WTC11 (cell line): Measurements from ENCODE around the gene RGS11. TPM values are rescaled to one million over a fixed set of nuclear protein-coding genes. Genes with fewer than 3 reads are reported as not detected.

Experiments
- ATAC-seq: fragments of 200-7000 bp; cut with Tn5 transposase; 2 replicates; pipeline ENCODE4 v1.10.0; 2021; ENCODE audit warnings: mild to moderate bottlenecking, moderate library complexity
- CTCF ChIA-PET: fragments of 300-600 bp; sonication (Branson Sonifier 250); formaldehyde crosslinking; loops from one replicate; lab custom pipeline; 2021; ENCODE audit warnings: antibody characterized with exemption; lab: Charles Lee
- POLR2A ChIA-PET: fragments of 350-600 bp; sonication (Branson Sonifier 250); formaldehyde crosslinking; loops from one replicate; lab custom pipeline; 2021; ENCODE audit warnings: antibody characterized with exemption; lab: Charles Lee
- DNase-seq: peaks from one replicate; pipeline ENCODE4 v3.0.0; 2021; ENCODE audit warnings: low spot score
- H3K27ac Mint-ChIP-seq: 2 replicates; pipeline ENCODE4 v1.8.0; 2021; ENCODE audit warnings: mixed read lengths
- H3K27me3 Mint-ChIP-seq: 2 replicates; pipeline ENCODE4 v1.8.0; 2021; ENCODE audit warnings: low read depth, mild to moderate bottlenecking, moderate library complexity, mixed read lengths
- H3K36me3 Mint-ChIP-seq: 2 replicates; pipeline ENCODE4 v1.8.0; 2021; ENCODE audit warnings: mixed read lengths
- H3K4me1 Mint-ChIP-seq: 2 replicates; pipeline ENCODE4 v1.8.0; 2022; ENCODE audit warnings: mixed read lengths
- H3K4me3 Mint-ChIP-seq: 2 replicates; pipeline ENCODE4 v1.8.0; 2021; ENCODE audit warnings: mild to moderate bottlenecking, moderate library complexity, mixed read lengths
- H3K9me3 Mint-ChIP-seq: 2 replicates; pipeline ENCODE4 v1.8.0; 2021; ENCODE audit warnings: mixed read lengths
- ERG ChIP-seq: fragments of 250-450 bp; sonication (Bioruptor Pico); IDR thresholded peaks from 2 replicates; pipeline ENCODE4 v1.8.0; 2021; ENCODE audit warnings: mild to moderate bottlenecking
- HMGA2 ChIP-seq: fragments of 250-450 bp; sonication (Bioruptor Pico); IDR thresholded peaks from 2 replicates; pipeline ENCODE4 v1.4.0; 2021; ENCODE audit warnings: mild to moderate bottlenecking, moderate library complexity
- KAT7 ChIP-seq: sonication (generic); formaldehyde crosslinking; IDR thresholded peaks from 2 replicates; pipeline ENCODE4 v1.8.1; 2023; ENCODE audit warnings: missing genetic modification reagents, mild to moderate bottlenecking, borderline replicate concordance
- MXD4 ChIP-seq: fragments of 250-450 bp; sonication (Bioruptor Pico); IDR thresholded peaks from 2 replicates; pipeline ENCODE4 v1.8.0; 2021; ENCODE audit warnings: mild to moderate bottlenecking, moderate library complexity, borderline replicate concordance
- NR1H2 ChIP-seq: sonication (generic); formaldehyde crosslinking; IDR thresholded peaks from 2 replicates; pipeline ENCODE4 v1.9.0; 2021; ENCODE audit warnings: mild to moderate bottlenecking, moderate library complexity, missing genetic modification reagents
- NR2C2 ChIP-seq: sonication (generic); formaldehyde crosslinking; IDR thresholded peaks from 2 replicates; pipeline ENCODE4 v1.8.0; 2022; ENCODE audit warnings: mild to moderate bottlenecking, missing genetic modification reagents
- RELA ChIP-seq: sonication (generic); formaldehyde crosslinking; IDR thresholded peaks from 2 replicates; pipeline ENCODE4 v1.8.1; 2022; ENCODE audit warnings: missing genetic modification reagents, mild to moderate bottlenecking, borderline replicate concordance
- TEAD4 ChIP-seq: sonication (generic); formaldehyde crosslinking; IDR thresholded peaks from 2 replicates; pipeline ENCODE4 v1.8.0; 2022; ENCODE audit warnings: mild to moderate bottlenecking, missing genetic modification reagents
- ZBTB21 ChIP-seq: sonication (generic); formaldehyde crosslinking; IDR thresholded peaks from 2 replicates; pipeline ENCODE4 v1.8.1; 2023; ENCODE audit warnings: mild to moderate bottlenecking, missing genetic modification reagents, borderline replicate concordance
- ZNF121 ChIP-seq: sonication (generic); formaldehyde crosslinking; IDR thresholded peaks from 2 replicates; pipeline ENCODE4 v1.8.0; 2023; ENCODE audit warnings: missing genetic modification reagents
- ZNF232 ChIP-seq: sonication (generic); formaldehyde crosslinking; IDR thresholded peaks from 2 replicates; pipeline ENCODE4 v1.8.0; 2022; ENCODE audit warnings: mild to moderate bottlenecking, missing genetic modification reagents
- ZNF416 ChIP-seq: fragments of 250-450 bp; sonication (Bioruptor Pico); IDR thresholded peaks from 2 replicates; pipeline ENCODE4 v1.9.0; 2021; ENCODE audit warnings: mild to moderate bottlenecking, inconsistent platforms
- ZNF423 ChIP-seq: fragments of 250-450 bp; sonication (Bioruptor Pico); IDR thresholded peaks from 2 replicates; pipeline ENCODE4 v2.1.2; 2022; ENCODE audit warnings: mild to moderate bottlenecking, moderate library complexity
- ZNF425 ChIP-seq: fragments of 250-450 bp; sonication (Bioruptor Pico); conservative IDR thresholded peaks from 2 replicates; pipeline ENCODE4 v1.9.0; 2021; ENCODE audit warnings: mild to moderate bottlenecking
- ZNF532 ChIP-seq: fragments of 250-450 bp; sonication (Bioruptor Pico); IDR thresholded peaks from 2 replicates; pipeline ENCODE4 v1.9.0; 2021; ENCODE audit warnings: mild to moderate bottlenecking, borderline replicate concordance
- ZNF671 ChIP-seq: fragments of 250-450 bp; sonication (Bioruptor Pico); IDR thresholded peaks from 2 replicates; pipeline ENCODE4 v1.8.0; 2021; ENCODE audit warnings: mild to moderate bottlenecking
- total RNA-seq: library from RNA; stranded (reverse); gene quantifications from 3 replicates; pipeline ENCODE4 v1.2.3, GENCODE V29; 2021
- TF ChIP-seq, protein P1 (sequence below): sonication (generic); formaldehyde crosslinking; conservative IDR thresholded peaks from 2 replicates; pipeline ENCODE4 v1.8.1; 2022; ENCODE audit warnings: mild to moderate bottlenecking, missing genetic modification reagents
- TF ChIP-seq, protein P2 (sequence below): sonication (generic); formaldehyde crosslinking; IDR thresholded peaks from 2 replicates; pipeline ENCODE4 v1.8.1; 2022; ENCODE audit warnings: mild to moderate bottlenecking, missing genetic modification reagents, moderate library complexity, borderline replicate concordance
- TF ChIP-seq, protein P3 (sequence below): sonication (generic); formaldehyde crosslinking; IDR thresholded peaks from 2 replicates; pipeline ENCODE4 v1.8.1; 2022; ENCODE audit warnings: mild to moderate bottlenecking, moderate library complexity, missing genetic modification reagents
- TF ChIP-seq, protein P4 (sequence below): sonication (generic); formaldehyde crosslinking; IDR thresholded peaks from 2 replicates; pipeline ENCODE4 v1.8.1; 2023; ENCODE audit warnings: mild to moderate bottlenecking, missing genetic modification reagents
- TF ChIP-seq, protein P5 (sequence below): sonication (generic); formaldehyde crosslinking; IDR thresholded peaks from 2 replicates; pipeline ENCODE4 v1.8.0; 2022; ENCODE audit warnings: mild to moderate bottlenecking, missing genetic modification reagents
- TF ChIP-seq, protein P6 (sequence below): fragments of 200-600 bp; IDR thresholded peaks from 2 replicates; pipeline ENCODE4 v1.8.0; 2022; ENCODE audit warnings: antibody characterized with exemption

Gene RGS11
- total RNA-seq, 1 experiment from 2014 or later = 1.8 TPM

GRCh38 chr16:314351-314750 lies 38.6 kb upstream of the RGS11 start:
- CTCF ChIA-PET = no interaction called here
- peaks cover 12% of the 10 kb centered on the region for H3K4me1 Mint-ChIP-seq
- DNase-seq = no peak
- TF ChIP-seq ZNF121 (CRISPR knock-in tag) (no peak), NR2C2 (CRISPR knock-in tag) (no peak), ZNF423 (no peak)
- TF ChIP-seq, protein P1, sequence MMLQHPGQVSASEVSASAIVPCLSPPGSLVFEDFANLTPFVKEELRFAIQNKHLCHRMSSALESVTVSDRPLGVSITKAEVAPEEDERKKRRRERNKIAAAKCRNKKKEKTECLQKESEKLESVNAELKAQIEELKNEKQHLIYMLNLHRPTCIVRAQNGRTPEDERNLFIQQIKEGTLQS = no peak
- TF ChIP-seq, protein P2, sequence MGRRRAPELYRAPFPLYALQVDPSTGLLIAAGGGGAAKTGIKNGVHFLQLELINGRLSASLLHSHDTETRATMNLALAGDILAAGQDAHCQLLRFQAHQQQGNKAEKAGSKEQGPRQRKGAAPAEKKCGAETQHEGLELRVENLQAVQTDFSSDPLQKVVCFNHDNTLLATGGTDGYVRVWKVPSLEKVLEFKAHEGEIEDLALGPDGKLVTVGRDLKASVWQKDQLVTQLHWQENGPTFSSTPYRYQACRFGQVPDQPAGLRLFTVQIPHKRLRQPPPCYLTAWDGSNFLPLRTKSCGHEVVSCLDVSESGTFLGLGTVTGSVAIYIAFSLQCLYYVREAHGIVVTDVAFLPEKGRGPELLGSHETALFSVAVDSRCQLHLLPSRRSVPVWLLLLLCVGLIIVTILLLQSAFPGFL (CRISPR knock-in tag) = no peak
- TF ChIP-seq, all 79 proteins: peak for 0
- peaks cover 18% of the 10 kb centered on the region for H3K36me3 Mint-ChIP-seq
- H3K27ac Mint-ChIP-seq = no peak overlapping the region
- no peaks in the 10 kb centered on the region for H3K27me3 Mint-ChIP-seq
- no peak overlapping the region for H3K4me3 Mint-ChIP-seq
- H3K9me3 Mint-ChIP-seq = no peaks in the 10 kb centered on the region
- POLR2A ChIA-PET = no interaction called here
- no peak for ATAC-seq

DNA sequence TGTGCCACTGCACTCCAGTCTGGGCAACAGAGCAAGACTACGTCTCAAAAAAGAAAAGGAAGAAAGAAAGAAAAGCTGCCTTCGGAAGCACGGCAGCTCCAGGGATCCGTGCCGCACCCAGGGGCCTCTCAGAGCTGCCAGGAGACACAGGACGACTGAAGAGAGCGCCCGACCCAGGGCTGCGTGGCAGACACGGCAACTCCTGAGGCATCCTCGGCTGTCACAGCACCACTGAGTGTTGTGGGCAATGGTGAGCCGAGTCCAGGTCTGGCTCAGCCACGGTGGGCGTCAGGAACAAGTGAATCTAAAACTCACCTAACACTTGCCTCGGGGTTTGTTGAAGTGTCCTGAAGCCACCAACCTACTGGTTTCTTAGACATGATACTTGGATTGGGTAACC lies 36.0 kb upstream of the RGS11 start:
- H3K4me1 Mint-ChIP-seq = no peaks in the 10 kb centered on the region
- ChIA-PET CTCF (no interaction called here), POLR2A (no interaction called here)
- H3K27ac Mint-ChIP-seq = no peak overlapping the region
- H3K9me3 Mint-ChIP-seq = no peaks in the 10 kb centered on the region
- peaks cover 22% of the 10 kb centered on the region for H3K36me3 Mint-ChIP-seq
- no peak overlapping the region for H3K4me3 Mint-ChIP-seq
- no peaks in the 10 kb centered on the region for H3K27me3 Mint-ChIP-seq
- no peak for DNase-seq
- no peak for ATAC-seq
- TF ChIP-seq, protein P3, sequence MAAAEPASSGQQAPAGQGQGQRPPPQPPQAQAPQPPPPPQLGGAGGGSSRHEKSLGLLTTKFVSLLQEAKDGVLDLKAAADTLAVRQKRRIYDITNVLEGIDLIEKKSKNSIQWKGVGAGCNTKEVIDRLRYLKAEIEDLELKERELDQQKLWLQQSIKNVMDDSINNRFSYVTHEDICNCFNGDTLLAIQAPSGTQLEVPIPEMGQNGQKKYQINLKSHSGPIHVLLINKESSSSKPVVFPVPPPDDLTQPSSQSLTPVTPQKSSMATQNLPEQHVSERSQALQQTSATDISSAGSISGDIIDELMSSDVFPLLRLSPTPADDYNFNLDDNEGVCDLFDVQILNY (CRISPR knock-in tag) = no peak
- TF ChIP-seq, protein P4, sequence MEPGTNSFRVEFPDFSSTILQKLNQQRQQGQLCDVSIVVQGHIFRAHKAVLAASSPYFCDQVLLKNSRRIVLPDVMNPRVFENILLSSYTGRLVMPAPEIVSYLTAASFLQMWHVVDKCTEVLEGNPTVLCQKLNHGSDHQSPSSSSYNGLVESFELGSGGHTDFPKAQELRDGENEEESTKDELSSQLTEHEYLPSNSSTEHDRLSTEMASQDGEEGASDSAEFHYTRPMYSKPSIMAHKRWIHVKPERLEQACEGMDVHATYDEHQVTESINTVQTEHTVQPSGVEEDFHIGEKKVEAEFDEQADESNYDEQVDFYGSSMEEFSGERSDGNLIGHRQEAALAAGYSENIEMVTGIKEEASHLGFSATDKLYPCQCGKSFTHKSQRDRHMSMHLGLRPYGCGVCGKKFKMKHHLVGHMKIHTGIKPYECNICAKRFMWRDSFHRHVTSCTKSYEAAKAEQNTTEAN (CRISPR knock-in tag) = no peak
- TF ChIP-seq NR1H2 (CRISPR knock-in tag) (no peak), ZNF532 (no peak), TEAD4 (CRISPR knock-in tag) (no peak), KAT7 (CRISPR knock-in tag) (no peak), MXD4 (CRISPR knock-in tag) (no peak), RELA (CRISPR knock-in tag) (no peak), ZNF425 (no peak), ZNF232 (no peak), ZNF671 (no peak), ZNF416 (CRISPR knock-in tag) (no peak), ZBTB21 (CRISPR knock-in tag) (no peak), ERG (CRISPR knock-in tag) (no peak), HMGA2 (CRISPR knock-in tag) (no peak)
- TF ChIP-seq, protein P5, sequence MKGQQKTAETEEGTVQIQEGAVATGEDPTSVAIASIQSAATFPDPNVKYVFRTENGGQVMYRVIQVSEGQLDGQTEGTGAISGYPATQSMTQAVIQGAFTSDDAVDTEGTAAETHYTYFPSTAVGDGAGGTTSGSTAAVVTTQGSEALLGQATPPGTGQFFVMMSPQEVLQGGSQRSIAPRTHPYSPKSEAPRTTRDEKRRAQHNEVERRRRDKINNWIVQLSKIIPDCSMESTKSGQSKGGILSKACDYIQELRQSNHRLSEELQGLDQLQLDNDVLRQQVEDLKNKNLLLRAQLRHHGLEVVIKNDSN (CRISPR knock-in tag) = no peak
- TF ChIP-seq, protein P6, sequence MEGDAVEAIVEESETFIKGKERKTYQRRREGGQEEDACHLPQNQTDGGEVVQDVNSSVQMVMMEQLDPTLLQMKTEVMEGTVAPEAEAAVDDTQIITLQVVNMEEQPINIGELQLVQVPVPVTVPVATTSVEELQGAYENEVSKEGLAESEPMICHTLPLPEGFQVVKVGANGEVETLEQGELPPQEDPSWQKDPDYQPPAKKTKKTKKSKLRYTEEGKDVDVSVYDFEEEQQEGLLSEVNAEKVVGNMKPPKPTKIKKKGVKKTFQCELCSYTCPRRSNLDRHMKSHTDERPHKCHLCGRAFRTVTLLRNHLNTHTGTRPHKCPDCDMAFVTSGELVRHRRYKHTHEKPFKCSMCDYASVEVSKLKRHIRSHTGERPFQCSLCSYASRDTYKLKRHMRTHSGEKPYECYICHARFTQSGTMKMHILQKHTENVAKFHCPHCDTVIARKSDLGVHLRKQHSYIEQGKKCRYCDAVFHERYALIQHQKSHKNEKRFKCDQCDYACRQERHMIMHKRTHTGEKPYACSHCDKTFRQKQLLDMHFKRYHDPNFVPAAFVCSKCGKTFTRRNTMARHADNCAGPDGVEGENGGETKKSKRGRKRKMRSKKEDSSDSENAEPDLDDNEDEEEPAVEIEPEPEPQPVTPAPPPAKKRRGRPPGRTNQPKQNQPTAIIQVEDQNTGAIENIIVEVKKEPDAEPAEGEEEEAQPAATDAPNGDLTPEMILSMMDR = no peak
